GM18517 (cell line): ENCODE data around the gene SPI1.

Experiments used
- ATAC-seq: cut with Tn5 transposase; IDR thresholded peaks from one replicate; pipeline ENCODE4 v1.9.1; 2021; ENCODE audit warnings: mild to moderate bottlenecking, moderate library complexity; ENCODE audit not compliant: unreplicated experiment

The SPI1 gene

DNA sequence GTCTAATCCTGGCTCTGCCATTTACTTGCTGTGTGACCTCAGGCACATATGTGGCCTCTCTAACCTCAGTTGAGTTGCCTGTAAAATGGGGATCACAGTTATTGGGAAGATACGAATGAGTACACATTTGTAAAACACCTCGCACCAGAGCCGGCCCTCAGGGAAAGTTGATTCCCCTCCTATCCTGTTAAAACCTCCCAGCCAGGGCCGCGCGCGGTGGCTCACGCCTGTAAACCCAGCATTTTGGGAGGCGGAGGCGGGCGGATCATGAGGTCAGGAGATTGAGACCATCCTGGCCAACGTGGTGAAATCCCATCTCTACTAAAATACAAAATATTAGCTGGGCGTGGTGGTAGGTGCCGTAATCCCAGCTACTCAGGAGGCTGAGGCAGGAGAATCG, 18.0 kb downstream of the SPI1 start:
- ATAC-seq = no peak

DNA sequence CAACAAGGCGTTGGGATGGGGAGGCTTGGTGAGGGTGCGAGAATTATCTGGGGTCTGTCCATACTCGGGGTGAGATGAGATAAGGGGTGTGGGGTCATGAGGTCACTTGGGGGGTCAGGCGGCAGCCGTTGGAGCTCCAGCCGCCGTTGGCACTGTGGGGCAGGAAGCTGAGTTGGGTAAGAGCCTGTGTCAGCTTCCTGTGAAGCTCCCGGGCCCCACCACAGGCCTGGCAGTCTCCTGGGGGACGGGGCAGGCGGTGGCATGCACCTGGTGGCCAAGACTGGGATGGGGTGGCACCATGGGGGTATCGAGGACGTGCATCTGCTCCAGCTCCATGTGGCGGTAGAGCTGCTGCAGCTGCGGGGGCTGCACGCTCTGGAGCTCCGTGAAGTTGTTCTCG, 18.8 kb downstream of the SPI1 start:
- no peak for ATAC-seq

DNA sequence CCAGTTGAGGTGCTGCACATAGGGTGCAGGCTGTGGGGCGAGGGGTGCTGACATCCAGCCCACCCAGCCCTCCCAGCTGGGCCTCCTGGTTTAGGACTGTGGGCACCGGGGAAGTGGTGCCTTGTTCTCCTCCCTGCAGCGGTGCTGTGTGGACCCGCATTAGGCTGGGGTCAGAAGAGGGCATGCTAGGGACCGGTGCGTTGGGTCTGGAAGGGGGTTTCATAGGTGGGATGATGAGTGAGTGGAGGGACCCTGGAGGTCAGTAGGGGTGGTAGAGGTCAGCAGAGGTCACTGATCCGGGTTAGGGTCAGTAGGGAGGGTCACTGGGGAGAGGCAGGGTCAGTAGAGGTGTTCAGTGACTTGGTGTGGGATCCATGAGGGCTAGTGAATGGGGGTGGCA, 19.2 kb downstream of the SPI1 start:
- no peak for ATAC-seq

DNA sequence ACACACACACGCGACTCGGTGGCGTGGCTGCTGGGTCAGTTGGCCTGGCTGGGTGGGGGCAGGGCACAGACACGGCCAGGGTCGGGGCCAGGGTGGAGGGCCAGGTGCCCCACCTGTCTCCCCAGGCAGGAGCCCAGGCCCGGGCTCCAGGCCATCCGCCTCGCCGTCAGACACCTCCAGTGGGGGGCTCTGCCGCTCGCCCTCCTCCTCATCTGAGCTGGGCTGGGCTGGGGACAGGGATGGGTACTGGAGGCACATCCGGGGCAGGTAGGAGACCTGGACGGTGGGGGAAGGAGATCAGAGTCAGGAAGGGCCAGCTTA, 19.7 kb downstream of the SPI1 start:
- ATAC-seq = no peak

DNA sequence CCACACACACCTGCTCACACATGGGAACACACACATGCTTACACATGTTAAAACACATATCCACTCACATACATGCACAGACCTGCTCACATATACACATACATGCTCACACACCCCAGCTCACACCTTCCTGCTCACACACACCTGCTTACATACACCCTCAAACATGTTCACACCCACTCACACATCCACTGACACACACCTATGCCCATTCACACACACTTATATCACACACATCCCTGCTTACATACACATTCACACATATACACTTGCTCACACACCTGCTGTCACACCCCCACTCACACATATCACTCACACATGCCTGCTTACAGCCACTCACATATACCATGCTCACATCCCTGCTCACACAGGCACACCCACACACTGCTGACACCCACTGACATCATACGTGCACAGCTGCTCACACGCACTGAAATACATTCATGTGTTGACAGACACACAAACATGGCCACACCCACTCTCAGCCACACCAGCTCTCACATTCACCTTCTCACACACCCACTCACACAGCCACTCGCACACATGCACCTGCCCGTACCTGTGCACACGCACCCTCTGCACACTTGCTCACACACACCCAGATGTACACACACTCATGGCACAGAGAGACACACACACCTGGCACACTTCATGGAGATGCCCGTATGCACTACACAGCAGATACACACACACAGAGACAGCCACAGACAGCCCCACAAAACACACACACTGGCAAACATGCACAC, 20.2 kb downstream of the SPI1 start:
- ATAC-seq = no peak

DNA sequence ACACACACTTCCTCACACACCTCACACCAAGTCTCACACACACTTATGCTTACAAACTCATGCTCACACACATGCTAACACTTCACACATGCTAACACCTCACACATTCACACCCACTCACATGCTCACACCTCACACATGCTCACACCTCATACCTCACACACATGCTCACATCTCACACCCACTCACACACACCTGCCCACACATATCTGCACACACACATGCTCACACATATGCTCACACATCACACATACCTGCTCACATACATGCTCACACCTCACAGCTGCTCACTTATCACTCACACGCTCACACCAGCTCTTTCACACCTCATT, 21.4 kb downstream of the SPI1 start:
- no peak for ATAC-seq

DNA sequence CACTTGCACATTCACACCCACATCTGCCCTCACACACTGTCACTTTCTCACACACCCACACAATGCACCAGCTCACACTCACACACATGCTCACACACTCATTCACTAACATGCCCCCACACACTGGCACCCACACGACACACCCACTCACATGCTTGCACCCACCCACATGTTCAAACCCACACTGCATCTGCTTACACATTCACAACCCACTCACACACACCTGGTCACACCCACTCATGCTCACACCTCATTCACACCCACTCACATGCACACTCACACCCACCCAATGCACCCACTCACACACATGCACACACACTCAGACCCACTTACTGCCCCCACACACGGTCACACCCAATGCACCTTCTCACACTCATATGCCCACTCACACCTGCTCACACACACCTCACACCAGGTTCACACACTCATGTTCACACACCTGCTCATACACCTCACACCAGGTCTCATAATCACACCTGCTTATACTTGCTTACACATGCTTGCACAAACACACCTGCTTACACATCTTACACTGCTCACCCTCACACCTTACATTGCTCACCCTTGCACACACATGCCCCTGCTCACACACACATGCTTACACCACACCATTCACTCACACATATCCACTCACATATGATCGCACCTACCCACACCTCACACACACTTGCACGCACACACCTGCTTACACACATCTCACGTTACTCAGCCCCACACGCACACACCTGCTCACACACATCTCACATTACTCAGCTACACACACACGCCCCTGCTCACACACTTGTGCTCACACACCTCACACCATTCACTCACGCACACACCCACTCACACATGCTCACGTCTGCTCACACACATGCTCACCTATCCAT, 22.0 kb downstream of the SPI1 start:
- ATAC-seq = no peak

DNA sequence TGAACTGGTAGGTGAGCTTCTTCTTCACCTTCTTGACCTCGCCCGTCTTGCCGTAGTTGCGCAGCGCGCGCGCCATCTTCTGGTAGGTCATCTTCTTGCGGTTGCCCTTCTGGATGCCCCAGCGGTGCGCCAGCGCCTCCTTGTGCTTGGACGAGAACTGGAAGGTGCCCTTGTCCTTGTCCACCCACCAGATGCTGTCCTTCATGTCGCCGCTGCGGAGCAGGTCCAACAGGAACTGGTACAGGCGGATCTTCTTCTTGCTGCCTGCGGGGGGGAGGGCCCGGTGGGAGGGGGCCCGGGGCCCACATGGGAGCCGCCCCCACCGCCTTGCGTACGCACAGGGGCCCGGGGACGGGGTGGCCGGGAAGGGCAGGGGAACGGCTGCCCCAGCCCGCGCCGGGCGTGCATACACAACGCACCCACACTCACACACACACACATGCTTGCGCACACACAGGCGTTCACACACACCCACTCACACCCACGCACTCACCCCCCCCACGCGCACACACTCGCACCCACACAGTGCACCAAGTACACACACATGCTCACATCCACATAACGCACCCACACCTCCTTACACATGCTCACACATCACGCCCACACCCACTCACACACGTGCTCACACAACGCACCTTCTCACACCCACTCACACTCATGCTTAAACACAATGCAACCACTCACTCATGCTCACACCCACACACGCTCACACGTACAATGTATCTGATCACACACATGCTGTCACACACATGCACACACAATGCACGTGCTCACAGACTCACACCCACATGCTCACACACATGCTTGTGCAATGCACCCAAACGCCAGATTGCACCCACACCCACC, 22.8 kb downstream of the SPI1 start:
- ATAC-seq = no peak

DNA sequence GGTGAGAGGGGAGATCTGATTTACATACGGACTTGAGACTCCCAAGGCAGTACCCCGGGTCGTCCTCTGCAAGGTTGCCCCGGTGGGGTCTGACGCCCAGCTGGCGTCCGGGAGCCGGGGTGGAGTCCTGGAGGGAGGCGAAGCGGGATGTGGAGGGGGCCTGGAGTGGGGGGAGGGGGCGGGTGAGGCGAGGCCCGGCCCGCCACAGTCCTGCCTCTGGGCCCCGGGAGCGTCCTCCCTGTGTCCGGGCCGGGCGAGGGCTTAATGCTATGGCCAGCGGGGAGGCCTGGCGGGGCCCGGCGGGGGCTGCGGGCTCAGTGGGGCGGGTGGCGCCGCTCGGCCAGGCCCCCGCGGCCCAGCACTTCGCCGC, 23.4 kb downstream of the SPI1 start:
- no peak for ATAC-seq

DNA sequence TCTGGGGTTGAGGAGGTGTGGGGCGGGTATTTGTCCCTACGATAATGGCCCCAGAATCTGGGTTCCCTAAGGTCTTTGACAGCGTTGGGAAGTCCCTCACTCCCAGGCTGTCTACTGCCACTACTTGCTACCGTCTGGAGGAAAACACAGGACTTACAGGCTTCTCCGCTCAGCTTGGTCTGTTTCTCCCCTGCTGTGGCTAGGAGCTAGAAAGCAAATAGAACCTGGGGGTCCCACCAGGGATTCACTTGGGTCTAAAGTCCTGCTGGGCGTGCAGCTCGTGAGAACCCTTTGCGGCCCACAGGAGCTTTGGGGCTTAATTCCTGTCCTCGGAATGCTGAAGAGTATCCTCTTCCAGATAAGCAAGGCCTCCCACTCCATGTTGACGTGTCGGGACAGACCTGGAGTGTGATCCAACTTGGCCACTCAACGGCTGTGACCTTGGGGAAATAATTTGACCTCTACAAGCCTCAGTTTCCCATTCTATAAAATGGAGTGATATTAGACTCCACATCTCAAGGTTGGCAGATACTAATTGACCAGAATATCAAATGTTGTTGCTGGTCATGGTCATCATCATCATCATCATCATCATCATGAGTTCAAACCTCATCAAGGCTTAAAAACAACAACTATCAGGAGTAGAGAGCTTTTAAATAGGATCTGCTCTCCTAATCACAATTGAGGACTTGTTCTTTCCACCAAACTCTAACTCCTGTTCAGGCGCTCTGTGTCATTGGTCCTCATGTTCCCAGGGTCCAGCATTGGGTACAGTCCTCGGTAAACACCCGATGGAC, 24.2 kb downstream of the SPI1 start:
- no peak for ATAC-seq

DNA sequence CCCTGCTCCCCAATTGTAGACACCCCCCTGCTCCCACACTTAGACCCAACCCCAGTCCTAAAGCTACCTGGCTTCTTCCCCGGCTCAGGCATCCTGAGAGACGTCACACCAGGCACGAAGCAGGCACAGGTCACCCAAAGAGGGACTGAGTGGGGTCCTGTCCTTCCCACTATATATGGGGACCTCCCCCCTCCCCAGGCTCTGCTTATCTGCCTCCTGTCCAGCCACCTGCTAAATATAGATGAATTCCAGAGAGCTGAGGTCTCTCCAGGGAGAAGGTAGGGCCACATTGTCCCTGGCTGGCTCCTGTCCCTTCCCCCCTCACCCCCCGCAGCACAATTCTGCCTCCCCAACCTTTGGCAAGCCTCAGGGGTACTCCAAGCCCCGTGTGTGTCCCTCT, 25.8 kb downstream of the SPI1 start, which contains the start of gene MYBPC3:
Gene MYBPC3, minus strand, starts transcription at position 147 of the 400 bp plus-strand sequence. Its CDS starts 55 bp downstream, at position 92.
- no peak for ATAC-seq

DNA sequence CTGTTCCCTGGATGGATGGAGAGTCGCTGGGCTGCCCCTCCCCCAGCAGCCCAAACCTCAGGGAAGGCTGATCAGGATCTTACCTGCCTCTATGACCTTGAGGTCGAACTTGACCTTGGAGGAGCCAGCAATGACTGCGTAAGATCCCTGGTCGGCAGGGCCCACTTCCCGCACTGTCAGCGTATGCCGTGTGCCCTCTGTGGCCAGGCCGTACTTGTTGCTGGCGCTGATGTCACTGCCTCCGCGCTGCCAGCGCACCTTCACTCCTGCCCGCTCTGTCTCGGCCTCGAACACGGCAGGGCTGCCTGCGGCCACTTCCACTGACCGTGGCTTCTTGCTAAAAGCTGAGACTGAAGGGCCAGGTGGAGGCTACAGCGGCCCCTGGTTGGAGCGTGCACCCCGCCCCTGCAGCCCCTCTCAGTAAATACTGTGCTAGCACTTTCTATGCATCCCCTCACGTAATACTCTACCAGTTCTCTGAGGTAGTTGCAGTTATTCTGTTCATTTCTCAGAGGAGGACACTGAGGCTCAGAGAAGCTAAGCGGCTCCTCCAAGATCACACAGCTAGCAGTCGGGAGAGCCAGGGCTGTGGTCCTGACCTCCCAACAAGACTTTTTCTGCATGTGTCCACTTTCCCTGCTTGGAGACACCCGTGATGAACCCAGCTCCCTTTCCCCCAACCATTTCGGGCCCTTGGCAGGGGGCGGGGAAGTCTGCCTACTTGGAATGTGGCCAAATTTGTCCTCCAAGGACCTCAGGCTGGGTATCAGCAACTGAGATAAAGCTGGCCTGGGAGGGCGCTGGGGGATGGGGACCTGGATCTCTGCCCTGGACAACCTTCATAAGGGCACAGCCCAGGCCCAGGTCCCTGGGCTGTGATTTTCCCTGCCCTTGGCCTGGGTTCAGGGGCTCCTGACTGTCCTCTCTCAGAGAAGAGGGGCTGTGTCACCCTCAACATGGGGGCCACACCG, 26.9 kb downstream of the SPI1 start:
- no peak for ATAC-seq

DNA sequence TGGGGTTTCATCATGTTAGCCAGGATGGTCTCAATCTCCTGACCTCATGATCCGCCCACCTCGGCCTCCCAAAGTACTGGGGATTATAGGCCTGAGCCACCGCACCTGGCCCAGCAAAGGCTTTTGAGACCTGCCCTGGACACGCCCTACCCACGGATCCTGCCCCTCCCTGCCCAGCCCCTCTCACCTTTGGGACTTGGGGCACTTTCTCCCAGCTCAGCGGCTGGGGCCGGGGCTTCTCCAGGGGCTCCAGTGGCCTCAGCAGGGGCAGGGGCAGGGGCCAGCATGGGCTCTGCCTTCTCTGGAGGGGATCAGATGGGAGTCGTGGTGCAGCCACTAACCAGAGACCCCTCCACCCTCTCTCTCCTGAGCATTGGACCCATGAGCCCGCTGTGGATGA, 28.0 kb downstream of the SPI1 start:
- no peak for ATAC-seq

DNA sequence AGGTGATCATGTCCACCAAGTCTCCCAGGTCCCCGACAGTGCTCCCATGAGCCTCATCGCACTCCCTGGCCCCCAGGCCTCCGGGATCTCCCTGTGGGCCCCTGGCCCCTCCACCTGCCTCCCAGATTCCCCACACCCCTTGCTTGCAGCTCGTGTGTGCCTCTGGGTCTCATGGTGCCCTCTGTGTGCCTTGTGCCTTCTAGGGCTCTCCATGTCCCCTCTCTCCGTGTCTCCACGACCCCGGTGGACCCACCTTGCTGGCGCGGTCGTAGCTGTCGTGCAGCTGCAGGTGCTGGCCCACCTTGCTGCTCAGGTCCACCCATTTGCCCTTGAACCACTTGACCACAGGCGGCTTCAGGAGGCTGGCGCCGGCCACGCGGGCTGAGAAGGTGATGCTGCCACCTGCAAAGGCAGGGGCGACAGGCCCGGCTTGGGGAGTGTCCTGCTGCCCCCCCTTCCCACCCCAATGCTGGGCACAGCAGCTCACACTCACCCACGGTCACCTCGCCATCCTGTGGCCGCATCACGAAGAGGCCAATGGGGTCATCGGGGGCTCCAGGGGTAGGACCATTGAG, 28.7 kb downstream of the SPI1 start:
- ATAC-seq = no peak

DNA sequence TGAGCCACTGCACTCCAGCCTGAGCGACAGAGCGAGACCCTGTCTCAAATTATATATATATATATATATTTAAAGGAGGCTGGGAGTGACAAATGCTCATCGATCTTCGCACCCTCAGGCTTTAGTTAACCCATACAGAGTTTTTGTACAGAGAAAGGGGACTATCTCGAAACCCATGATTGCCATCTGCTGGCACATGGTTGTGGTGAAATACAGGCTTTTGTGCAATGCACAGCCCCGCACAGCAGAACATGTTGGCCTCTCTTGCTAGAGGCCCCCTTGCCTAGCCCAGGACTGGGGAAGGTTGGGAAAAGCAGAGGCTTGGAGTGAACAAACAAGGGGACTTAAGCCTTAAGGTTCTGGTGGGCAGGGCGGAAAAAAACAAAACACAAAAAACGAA, 29.5 kb downstream of the SPI1 start:
- no peak for ATAC-seq

DNA sequence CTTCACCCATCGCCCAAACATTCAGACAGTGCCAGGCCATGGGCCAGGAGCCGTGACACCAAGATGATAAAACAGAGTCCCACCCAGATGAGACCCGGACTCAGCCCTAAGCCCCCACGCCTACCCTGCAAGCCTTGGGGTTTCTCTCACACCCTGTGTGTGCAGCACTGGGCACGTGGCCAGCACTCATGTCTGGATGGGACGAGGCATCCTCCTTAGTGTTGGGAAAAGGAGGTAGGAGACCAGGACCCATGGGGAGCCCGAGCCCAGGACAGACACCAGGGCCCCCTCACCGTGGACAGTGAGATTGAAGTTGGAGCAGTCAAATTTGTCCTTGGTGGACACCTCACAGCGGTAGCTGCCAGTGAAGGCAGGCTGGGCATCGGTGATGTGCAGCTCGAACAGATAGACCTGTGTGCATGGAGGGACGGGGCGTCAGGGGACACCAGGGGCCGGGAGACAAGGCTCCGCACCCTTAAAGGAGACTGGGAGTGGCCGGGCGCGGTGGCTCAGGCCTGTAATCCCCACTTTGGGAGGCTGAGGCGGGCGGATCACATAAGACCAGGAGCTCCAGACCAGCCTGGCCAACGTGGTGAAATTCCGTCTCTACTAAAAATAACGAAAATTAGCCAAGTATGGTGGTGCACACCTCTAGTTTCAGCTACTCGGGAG, 30.1 kb downstream of the SPI1 start:
- ATAC-seq = no peak

DNA sequence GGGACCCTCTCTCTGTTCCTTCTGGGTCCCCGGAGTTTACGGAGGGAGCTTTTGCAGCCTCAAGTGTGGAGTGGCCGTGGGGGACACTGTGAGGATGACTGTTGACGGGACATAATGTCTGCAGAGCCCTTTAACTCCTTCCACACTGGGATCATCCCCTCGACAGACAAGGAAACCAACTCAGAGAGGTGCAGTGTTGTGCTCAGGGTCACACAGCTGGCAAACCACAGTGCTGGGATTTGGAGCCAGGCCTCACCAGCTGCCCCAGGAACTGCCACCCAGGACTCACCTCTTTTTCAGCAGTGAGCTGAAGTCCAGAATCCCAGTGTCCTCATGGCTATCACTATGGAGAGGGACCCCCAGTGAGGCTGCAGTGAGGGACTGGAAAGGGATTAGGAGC, 31.2 kb downstream of the SPI1 start:
- ATAC-seq = no peak

DNA sequence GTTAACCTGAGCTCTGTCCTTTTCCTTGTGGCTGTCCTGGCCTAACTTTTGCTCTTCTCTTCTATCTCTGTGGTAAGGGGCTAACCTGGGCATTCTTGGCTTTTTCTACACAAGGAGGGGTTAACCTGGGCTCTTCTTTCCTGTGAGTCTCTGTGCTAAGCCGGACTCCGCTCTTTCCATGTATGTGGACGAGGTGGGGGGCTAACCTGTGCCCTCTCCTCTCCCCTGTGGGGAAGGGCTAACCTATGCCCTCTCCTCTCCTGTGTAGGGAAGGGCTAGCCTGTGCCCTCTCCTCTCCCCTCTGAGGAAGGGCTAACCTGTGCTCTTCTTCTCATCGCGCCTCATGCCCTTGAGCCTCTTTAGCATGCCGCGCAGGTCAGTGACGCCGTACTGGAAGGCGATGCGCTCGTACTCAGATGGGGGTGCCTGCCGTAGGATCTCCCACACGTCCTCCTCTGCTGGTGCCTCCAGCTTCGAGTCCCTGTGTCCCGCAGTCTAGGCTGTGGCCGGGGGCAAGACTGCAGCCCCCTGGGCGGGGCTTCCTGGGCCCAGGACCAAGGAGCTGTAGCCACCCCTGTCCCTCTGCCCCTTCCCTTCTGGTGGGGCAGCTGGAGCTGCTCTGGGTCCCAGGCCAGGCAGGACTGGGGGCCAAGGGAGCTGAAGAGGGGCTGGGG, 32.3 kb downstream of the SPI1 start:
- no peak for ATAC-seq
